HG02571 (cell line): Measurements from ENCODE around the gene CD5L.

ENCODE experiments used
- ATAC-seq: cut with Tn5 transposase; IDR thresholded peaks from one replicate; pipeline ENCODE4 v1.9.1; 2021; ENCODE audit warnings: mild to moderate bottlenecking, moderate library complexity; ENCODE audit not compliant: unreplicated experiment

CD5L gene

DNA sequence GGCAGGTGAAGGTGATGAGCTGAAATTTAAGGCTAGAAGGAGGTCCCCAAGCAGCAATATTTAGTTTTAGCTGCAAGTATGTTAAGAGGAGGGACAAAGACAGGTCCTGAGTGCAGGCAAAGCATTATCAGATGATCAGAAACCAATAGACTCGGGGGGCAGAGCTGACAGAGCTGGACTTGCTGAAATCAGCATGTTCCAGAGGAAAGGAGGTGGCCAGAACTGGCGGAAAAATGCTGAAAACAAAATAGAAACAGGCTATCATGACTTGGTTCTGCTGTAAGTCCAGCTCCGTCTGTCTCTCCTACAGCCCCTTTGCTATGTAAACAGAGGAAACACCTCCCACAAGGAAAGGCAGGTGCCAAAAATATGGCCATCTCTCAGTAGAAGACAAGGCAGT, at the start of gene CD5L:
Gene CD5L (minus strand): TSS at position 101 of the 400 bp plus-strand sequence. CDS start 107 bp downstream, outside the sequence.
- ATAC-seq = no peak

DNA sequence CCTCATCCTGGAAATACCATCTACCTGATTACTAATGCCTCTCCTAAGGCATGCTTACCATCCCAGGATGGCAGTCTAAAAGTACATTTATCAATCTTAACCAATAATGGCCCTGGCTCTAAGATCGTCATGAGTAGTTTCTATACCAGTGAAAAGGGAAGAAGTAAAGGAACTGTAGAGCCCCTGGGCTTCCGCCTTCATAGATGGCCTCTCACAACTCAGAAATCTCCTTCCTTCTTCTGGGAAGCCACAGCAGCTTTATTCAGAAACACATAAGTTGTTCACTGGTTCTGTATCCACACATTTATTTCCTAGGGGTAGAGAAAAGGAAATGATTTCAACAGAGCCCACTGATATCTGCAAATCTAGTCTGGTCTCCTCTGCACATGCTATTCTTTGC, 41.0 kb upstream of the CD5L start:
- no peak for ATAC-seq

GRCh38 chr1:157880621-157881020, 39.0 kb upstream of the CD5L start:
- ATAC-seq = no peak

DNA sequence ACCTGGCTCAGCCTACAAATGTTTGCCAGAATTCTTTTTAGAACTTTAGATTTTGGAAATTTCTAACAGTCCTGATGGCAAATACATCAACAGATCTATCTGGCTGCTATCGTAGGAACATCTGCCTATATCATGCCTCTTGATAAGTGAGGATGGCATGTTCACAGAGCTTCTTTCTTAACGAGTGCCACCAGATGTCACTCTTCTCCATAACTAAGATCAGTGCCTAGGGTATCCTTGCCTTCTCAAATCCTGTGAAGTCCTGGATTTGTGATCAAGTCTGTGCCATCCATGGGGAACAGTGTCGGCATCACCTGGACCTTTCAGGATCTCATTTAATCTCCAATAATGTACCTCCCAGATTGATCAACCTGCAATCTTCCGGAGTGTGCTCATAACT, 36.5 kb upstream of the CD5L start:
- ATAC-seq = no peak

DNA sequence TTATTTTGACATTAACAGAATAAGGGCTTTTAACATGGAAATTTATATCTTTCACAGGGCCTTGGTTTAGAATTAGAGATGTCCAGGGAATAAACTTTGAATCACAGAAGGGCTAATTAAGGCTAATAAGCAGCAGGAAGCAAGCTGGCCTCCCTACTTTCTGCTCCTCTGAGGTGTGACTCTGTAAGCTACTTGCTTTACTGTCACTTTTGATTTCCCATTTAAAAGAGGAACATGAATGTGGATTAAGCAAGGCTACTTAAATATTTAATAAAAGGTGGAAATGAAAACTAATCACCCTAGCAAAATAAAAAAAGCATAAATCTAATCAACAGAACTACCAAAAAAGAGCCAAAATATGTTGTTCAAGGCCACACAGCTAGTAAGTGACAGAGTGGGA, 28.9 kb upstream of the CD5L start:
- ATAC-seq = no peak

DNA sequence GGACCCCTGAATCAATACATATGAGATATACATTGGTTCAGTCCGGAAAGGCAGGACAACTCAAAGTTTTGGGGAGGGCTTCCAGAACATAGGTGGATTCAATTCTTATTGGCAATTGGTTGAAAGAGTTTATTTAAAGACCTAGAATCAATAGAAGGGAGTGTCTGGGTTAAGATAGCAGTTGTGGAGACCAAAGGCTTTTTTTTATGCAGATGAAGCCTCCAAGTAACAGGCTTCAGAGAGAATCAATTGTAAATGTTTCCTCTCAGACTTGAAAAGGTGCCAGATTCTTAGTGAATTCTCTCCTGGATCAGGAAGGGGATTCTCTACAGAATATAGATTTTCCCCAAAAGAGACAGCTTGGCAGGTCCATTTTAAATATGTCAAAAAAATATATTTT, 27.0 kb upstream of the CD5L start:
- ATAC-seq = no peak

DNA sequence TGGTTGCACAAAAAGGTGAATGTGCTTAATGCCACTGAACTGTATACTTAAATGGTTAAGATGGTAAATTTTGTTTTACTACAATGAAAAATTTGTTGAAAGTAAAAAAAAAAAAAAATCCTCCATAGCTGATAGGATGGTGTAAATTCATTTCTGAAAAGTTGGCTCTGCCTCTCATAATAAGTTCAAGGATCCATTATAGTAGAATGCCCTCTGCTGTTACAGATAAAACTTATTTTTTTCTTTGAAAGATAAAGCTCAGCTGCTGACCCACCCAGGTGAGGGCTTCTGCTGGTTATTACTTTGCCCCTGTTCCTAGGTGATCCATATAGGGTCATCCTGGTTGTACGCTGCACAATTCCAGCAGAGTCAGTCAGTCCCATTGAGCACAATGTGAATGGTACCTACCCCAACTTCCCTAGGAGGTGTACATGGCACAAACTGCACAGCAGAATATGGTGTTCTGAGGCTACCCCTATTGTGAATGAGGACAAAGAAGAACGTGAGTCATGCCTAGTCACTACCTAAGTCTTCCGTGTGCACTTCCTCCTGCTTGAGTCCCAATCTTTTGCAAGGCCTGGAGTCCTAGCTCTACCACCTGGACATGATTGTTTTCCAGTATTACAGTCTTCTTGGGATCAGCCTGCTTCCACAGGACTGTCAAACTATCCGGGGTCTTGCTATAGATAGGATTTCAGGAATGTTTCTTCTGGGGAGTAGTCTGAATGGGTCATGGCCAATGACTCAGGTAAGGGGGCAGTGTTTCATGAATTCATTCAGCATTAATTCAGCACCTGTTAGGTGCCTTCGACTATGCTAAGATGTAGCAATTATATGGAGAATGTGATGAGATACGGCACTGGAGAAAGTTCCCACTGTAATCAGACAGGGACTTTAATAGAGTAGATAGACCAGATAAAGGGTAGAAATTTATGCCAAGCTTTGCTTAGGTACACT, 20.8 kb upstream of the CD5L start:
- no peak for ATAC-seq

- ATAC-seq = peak; percentile 47
Observed at GRCh38 chr1:157856538-157856937, 14.9 kb upstream of the CD5L start.

- no peak for ATAC-seq
Observed at GRCh38 chr1:157852476-157852875, 10.9 kb upstream of the CD5L start.

- no peak for ATAC-seq
Observed at GRCh38 chr1:157849229-157849875, 7.7 kb upstream of the CD5L start.

- no peak for ATAC-seq
Observed at GRCh38 chr1:157844089-157844830, 2.7 kb upstream of the CD5L start.

- ATAC-seq = no peak
Observed at GRCh38 chr1:157842939-157843338, 1.3 kb upstream of the CD5L start.

DNA sequence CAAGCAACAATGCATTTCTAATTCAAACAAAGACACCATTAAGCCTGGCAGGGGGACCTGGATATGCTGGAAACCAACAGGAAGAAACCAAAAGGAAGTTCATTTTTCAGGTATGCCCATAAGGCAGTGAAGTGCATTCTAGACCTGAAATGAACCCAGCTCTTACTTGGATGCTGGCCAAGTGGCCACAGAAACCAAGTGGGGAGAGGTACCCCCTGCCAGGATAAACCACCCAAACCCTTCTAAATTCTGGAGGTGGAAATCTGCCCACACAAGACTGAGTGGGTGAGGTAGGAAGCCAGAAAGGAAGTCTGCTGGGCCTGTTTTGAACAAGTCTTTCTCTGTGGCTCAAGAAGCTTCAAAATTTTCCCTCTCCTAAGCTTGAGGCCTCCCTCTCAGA, 2.6 kb downstream of the CD5L start:
- no peak for ATAC-seq

DNA sequence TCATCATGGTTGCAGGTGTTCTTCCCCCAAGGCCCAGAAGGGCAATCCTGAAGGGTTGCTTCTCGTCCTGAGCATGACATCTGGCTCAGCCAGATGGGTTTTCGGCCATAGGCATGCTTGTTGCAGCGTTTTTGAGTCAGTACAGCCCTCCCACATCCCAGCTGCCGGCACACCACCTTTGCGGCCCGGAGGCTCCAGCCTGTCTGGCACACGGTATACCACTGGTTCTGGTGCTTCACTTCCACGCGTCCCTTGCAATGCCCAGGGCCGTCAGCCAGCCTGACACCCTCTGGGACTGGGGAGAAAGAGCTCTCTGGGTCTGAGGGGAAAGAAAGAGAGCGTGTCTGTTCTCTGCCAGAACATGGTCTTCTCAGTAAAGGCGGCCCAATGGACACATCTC, 7.2 kb downstream of the CD5L start:
- no peak for ATAC-seq

DNA sequence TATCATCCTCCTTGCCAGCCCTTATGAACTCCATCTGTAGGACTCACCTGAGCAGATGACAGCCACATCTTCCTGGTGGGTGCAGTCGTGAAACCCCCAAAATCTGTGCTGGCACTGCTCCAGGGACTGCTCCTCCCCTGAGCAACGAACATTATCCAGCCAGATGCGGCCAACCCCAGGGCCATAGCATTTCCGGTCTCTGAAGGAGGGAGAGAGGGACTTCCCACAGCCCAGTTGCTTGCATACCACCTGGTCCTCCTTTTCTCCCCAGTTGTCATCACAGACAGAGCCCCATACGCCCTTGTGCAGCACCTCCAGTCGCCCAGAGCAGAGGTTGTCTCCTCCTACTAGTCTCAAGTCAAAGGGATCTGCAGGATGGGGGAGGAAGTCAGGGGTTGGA, 8.5 kb downstream of the CD5L start:
- no peak for ATAC-seq

DNA sequence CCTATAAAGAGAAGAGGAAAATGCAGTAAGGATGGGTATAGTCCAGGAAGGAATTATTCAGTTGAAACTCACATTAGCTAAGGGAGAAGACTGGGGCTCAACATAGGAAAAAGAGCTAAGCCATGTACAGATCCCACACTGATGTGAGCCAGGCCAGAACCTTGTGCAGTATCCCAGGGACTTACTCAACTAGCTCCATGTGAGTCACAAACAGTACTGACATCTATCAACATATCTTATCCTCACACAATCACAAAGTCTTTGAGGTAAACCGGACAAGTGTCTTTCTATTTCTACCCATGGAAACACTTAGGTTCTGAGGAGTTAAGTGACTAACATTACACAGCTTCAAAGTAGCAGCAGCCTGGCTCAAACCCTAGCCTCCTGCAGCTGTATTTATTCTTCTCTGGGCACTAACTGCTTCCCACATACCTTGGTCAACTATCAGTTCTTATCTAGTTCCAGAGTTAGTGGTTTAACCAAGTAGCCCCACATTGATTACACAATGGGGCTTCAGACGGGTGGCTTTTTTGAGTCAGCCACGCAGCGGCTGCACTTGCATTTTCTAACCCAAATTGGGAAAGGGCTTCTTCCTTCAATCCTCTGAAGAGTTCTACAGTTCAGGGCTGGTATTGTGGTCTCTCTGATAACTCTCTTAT, 9.5 kb downstream of the CD5L start:
- no peak for ATAC-seq

GRCh38 chr1:157830887-157831286, 10.7 kb downstream of the CD5L start:
- no peak for ATAC-seq

DNA sequence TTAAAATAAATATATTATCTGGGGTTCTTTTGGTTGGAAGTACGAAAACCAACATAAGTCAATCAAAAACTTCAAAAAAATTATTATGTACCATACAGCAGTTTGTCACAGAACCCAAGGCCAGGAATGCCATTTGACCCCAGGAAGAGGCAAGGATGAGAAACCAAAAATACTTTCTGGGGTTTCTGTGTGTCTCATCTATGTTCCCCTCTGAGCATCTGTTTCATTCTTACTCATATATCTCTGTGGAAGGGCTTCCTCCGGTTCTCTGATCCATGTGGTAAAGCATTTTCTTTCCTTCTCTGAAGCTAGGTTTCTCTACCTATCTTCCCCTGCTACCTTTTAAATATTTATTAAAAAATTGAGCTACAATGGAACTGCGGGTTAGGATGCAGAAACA, 11.9 kb downstream of the CD5L start:
- no peak for ATAC-seq

DNA sequence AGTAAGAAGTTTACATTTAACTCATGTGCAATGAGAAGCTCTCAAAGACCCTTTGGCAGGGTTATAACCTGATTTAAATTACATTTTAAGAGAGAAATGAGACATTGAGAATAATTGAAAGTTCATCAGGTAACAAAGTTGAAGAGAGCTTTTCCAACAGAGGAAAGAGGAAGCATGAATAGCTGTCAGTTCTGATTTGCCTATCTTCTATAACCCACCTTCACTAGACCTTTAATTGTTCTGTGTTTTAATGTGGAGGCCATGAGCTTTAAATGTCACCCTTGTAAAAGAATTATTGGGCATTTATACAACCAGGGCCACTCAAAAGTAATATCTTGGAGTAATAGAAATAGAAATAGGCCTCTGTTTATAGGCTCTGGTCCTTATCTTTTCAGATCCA, 12.4 kb downstream of the CD5L start:
- ATAC-seq = no peak

GRCh38 chr1:157820299-157820698, 21.3 kb downstream of the CD5L start:
- no peak for ATAC-seq

GRCh38 chr1:157819896-157820295, 21.7 kb downstream of the CD5L start, which contains the start of gene FCRL1:
TSS of gene FCRL1 (minus strand) at chr1:157820120. CDS start at chr1:157820037, 83 bp downstream.
- no peak for ATAC-seq
